ENCODE results near the gene CFAP43.

DNA sequence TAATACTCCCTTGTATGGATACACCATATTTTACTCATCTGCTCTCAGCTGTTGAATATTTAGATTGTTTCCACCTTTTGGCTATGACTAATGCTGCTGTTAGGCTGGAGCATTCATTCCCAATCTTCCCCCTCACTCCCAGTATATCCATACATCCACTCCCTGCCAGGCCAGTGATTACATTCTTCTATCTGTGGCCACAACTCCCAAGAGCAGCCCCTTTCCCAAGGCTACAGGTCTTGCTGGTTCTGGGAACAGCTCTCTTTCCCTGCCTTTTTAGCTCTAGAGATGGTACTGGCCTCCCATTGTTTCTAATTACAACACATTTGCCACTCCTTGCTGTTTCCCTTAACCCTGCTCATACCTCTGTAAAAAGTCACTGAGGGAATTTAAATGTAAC lies 82.0 kb downstream of the CFAP43 start:
- TF ChIP-seq CTCF (IDR thresholded peaks at IDR 0.05) = no peak
- TF ChIP-seq POLR2A (IDR thresholded peaks at IDR 0.05) = no peak

All from transverse colon (tissue), 3 donors.